SK-N-SH (cell line): Measurements from ENCODE around the gene TMEM87A. TPM values are rescaled to one million over a fixed set of nuclear protein-coding genes. Genes with fewer than 3 reads are reported as not detected.

Experiments used
- CTCF ChIA-PET: fragments of 300-600, 350-600 bp; formaldehyde crosslinking; extraction: SDS; loops from one replicate; lab custom pipeline; 2021; lab: Yijun Ruan, JAX
- POLR2A ChIA-PET: fragments of 350-600 bp; sonication (Branson Sonifier 250); formaldehyde crosslinking; extraction: SDS; loops from one replicate; lab custom pipeline; 2020; ENCODE audit warnings: antibody characterized with exemption, inconsistent platforms; lab: Yijun Ruan, JAX
- DNase-seq: peaks from one replicate; pipeline ENCODE4 v3.0.0; 2012
- H2AFZ ChIP-seq: fragments of 200-600 bp; sonication (generic); 2 replicates; pipeline ENCODE4 v1.8.1; 2016; ENCODE audit warnings: antibody characterized with exemption, mild to moderate bottlenecking, low read depth
- H3F3A ChIP-seq: fragments of 200-600 bp; sonication (generic); replicated peaks from 2 replicates; pipeline ENCODE3; 2016; ENCODE audit warnings: antibody characterized with exemption, mild to moderate bottlenecking; ENCODE audit not compliant: insufficient read depth
- H3K27ac ChIP-seq, 2 experiments: fragments of 200-500 bp in 1 of 2; fragments of 200-600 bp in 1 of 2; sonication (Bioruptor generic) in 1 of 2; sonication (generic), shearing (Covaris generic) in 1 of 2; 2 replicates each; pipeline versions ENCODE4 v1.5.1 to v1.6.1; 2014 to 2016; ENCODE audit warnings: low read depth in 2 of 2, inconsistent platforms in 1 of 2, low read length in 1 of 2, mild to moderate bottlenecking in 1 of 2, mixed read lengths in 1 of 2
- H3K27me3 ChIP-seq: fragments of 200-600 bp; sonication (generic), shearing (Covaris generic); 2 replicates; pipeline ENCODE4 v1.6.1; 2016; ENCODE audit warnings: mixed run types; ENCODE audit not compliant: insufficient read depth
- H3K36me3 ChIP-seq, 2 experiments: fragments of 200-500 bp in 1 of 2; fragments of 200-600 bp in 1 of 2; sonication (Bioruptor generic) in 1 of 2; sonication (generic) in 1 of 2; replicated peaks in 1 of 2; 2 replicates each; pipeline versions ENCODE3 to v1.5.1; 2014 to 2016; ENCODE audit warnings: low read length in 1 of 2, mild to moderate bottlenecking in 1 of 2; ENCODE audit not compliant: insufficient read depth in 2 of 2, control insufficient read depth in 1 of 2
- H3K4me1 ChIP-seq, 2 experiments: fragments of 200-500 bp in 1 of 2; fragments of 200-600 bp in 1 of 2; sonication (Bioruptor generic) in 1 of 2; sonication (generic), shearing (Covaris generic) in 1 of 2; 2 replicates each; pipeline versions ENCODE4 v1.5.1 to v1.6.1; 2014 to 2016; ENCODE audit warnings: low read depth in 1 of 2, low read length in 1 of 2, mixed run types in 1 of 2; ENCODE audit not compliant: insufficient read depth in 2 of 2, control insufficient read depth in 1 of 2
- H3K4me2 ChIP-seq: fragments of 200-600 bp; sonication (generic), shearing (Covaris generic); 2 replicates; pipeline ENCODE4 v1.6.1; 2017; ENCODE audit warnings: mixed run types
- H3K4me3 ChIP-seq, 2 experiments: fragments of 200-500 bp in 1 of 2; fragments of 200-600 bp in 1 of 2; sonication (Bioruptor generic) in 1 of 2; sonication (generic), shearing (Covaris generic) in 1 of 2; 2 replicates each; pipeline versions ENCODE4 v1.5.1 to v1.8.1; 2014 to 2016; ENCODE audit warnings: low read depth in 2 of 2, inconsistent platforms in 1 of 2, low read length in 1 of 2, mild to moderate bottlenecking in 1 of 2, mixed read lengths in 1 of 2, moderate library complexity in 1 of 2
- H3K79me2 ChIP-seq: fragments of 200-600 bp; sonication (generic); 2 replicates; pipeline ENCODE4 v1.8.1; 2017; ENCODE audit warnings: mild to moderate bottlenecking; ENCODE audit not compliant: insufficient read depth
- H3K9ac ChIP-seq: fragments of 200-600 bp; sonication (generic); 2 replicates; pipeline ENCODE4 v1.6.1; 2017; ENCODE audit warnings: mixed run types
- H3K9me2 ChIP-seq: fragments of 200-600 bp; sonication (generic); 2 replicates; pipeline ENCODE4 v1.6.1; 2017; ENCODE audit warnings: mixed run types
- H3K9me3 ChIP-seq: fragments of 200-600 bp; sonication (generic); 2 replicates; pipeline ENCODE4 v1.6.1; 2017; ENCODE audit warnings: mixed run types, mild to moderate bottlenecking, moderate library complexity
- H4K20me1 ChIP-seq: fragments of 200-600 bp; sonication (generic); 2 replicates; pipeline ENCODE4 v1.6.1; 2017; ENCODE audit warnings: mild to moderate bottlenecking, mixed run types; ENCODE audit not compliant: insufficient read depth
- CHD2 ChIP-seq: fragments of 150-350 bp; IDR thresholded peaks from 2 replicates; pipeline ENCODE4 v1.6.1; 2018; ENCODE audit warnings: low read length; ENCODE audit not compliant: partially characterized antibody
- CTCF ChIP-seq: fragments of 200-600 bp; sonication (generic); IDR thresholded peaks from 2 replicates; pipeline ENCODE4 v1.6.1; 2017; ENCODE audit warnings: antibody characterized with exemption, mild to moderate bottlenecking, moderate library complexity
- EP300 ChIP-seq, 2 experiments: IDR thresholded peaks; 2 replicates each; pipeline versions ENCODE4 v1.4.0 to v1.6.1; 2012; ENCODE audit warnings: borderline replicate concordance in 1 of 2, low read depth in 1 of 2, low read length in 1 of 2
- EZH2phosphoT487 ChIP-seq: fragments of 200-600 bp; sonication (generic); IDR thresholded peaks from 2 replicates; pipeline ENCODE4 v1.6.1; 2017; ENCODE audit warnings: low read depth, mixed run types, mild to moderate bottlenecking, antibody characterized with exemption, moderate library complexity, borderline replicate concordance
- FOXJ3 ChIP-seq: sonication (generic); formaldehyde crosslinking; IDR thresholded peaks from 2 replicates; pipeline ENCODE4 v1.5.1; 2020; ENCODE audit warnings: mild to moderate bottlenecking, missing genetic modification reagents
- FOXM1 ChIP-seq: IDR thresholded peaks from 2 replicates; pipeline ENCODE4 v1.4.0; 2012; ENCODE audit warnings: low read depth, mild to moderate bottlenecking
- GABPA ChIP-seq: IDR thresholded peaks from 2 replicates; pipeline ENCODE4 v1.4.0; 2012; ENCODE audit warnings: low read depth, mild to moderate bottlenecking
- MAX ChIP-seq: IDR thresholded peaks from 2 replicates; pipeline ENCODE4 v1.4.0; 2012; ENCODE audit warnings: low read depth
- MEF2A ChIP-seq: IDR thresholded peaks from 2 replicates; pipeline ENCODE4 v1.4.0; 2012; ENCODE audit warnings: low read depth, borderline replicate concordance
- MXI1 ChIP-seq: IDR thresholded peaks from 2 replicates; pipeline ENCODE4 v1.6.1; 2012; ENCODE audit warnings: mild to moderate bottlenecking, low read depth, low read length, improper control_type of control experiment
- NRF1 ChIP-seq: IDR thresholded peaks from 2 replicates; pipeline ENCODE4 v1.6.1; 2012; ENCODE audit warnings: low read depth, mild to moderate bottlenecking, low read length
- PBX3 ChIP-seq: IDR thresholded peaks from 2 replicates; pipeline ENCODE4; 2012
- RAD21 ChIP-seq: IDR thresholded peaks from 2 replicates; pipeline ENCODE4 v1.6.1; 2012; ENCODE audit warnings: mild to moderate bottlenecking, low read length
- RCOR1 ChIP-seq: fragments of 150-350 bp; IDR thresholded peaks from 2 replicates; pipeline ENCODE4 v1.6.1; 2017; ENCODE audit warnings: antibody characterized with exemption, low read length
- RXRA ChIP-seq: IDR thresholded peaks from 2 replicates; pipeline ENCODE4 v1.4.0; 2012; ENCODE audit warnings: low read depth, mild to moderate bottlenecking, borderline replicate concordance
- SIN3A ChIP-seq: IDR thresholded peaks from 2 replicates; pipeline ENCODE4 v1.6.1; 2012; ENCODE audit warnings: low read depth, mild to moderate bottlenecking, low read length, moderate library complexity, borderline replicate concordance
- SMC3 ChIP-seq: IDR thresholded peaks from 2 replicates; pipeline ENCODE4 v1.6.1; 2012; ENCODE audit warnings: low read depth, low read length, improper control_type of control experiment
- USF1 ChIP-seq: IDR thresholded peaks from 2 replicates; pipeline ENCODE4 v1.4.0; 2012; ENCODE audit warnings: low read depth, borderline replicate concordance
- USF2 ChIP-seq: fragments of 150-350 bp; IDR thresholded peaks from 2 replicates; pipeline ENCODE4 v1.6.1; 2017; ENCODE audit warnings: antibody characterized with exemption, low read length, low read depth, borderline replicate concordance
- ZBTB33 ChIP-seq: IDR thresholded peaks from 2 replicates; pipeline ENCODE4 v1.4.0; 2012; ENCODE audit warnings: low read depth, borderline replicate concordance
- WGBS: methylation state at CpG from one replicate; pipeline ENCODE4 v1.1.6; 2017; ENCODE audit warnings: low lambda C conversion rate; 5-methylcytosine and 5-hydroxymethylcytosine counted together
- polyA plus RNA-seq, 3 experiments: library from polyadenylated mRNA; depleted of rRNA; stranded (reverse); fragments of >200 nt; gene quantifications; 2 replicates each; pipeline ENCODE4 v1.2.3, GENCODE V29; 2012

TMEM87A gene
- polyA plus RNA-seq, 1 of the 3 experiments (the other 2 are of a cell fraction), result 20.8 TPM

GRCh38 chr15:42218953-42219592 lies 54.2 kb downstream of the TMEM87A start:
- peaks cover 7% of the 10 kb centered on the region for H3F3A ChIP-seq
- POLR2A ChIA-PET, result no interaction called here
- 0 out of 2 replicates have a peak, but pooled peaks cover 9% of the 10 kb centered on the region for H3K79me2 ChIP-seq
- H2AFZ ChIP-seq, result no peak overlapping the region
- H3K4me1 ChIP-seq, result no peaks in the 10 kb centered on the region
- H3K36me3 ChIP-seq, result peaks cover 51 to 64% of the 10 kb centered on the region in 2 experiments
- no peaks in the 10 kb centered on the region for H3K9me2 ChIP-seq
- no peaks in the 10 kb centered on the region for H3K9me3 ChIP-seq
- H3K4me2 ChIP-seq, result no peak overlapping the region
- 50% methylated on average over 2 of the region's 2 CpGs for WGBS
- H3K4me3 ChIP-seq, result no peak overlapping the region
- no peak for TF ChIP-seq FOXM1
- TF ChIP-seq CTCF, result no peak
- TF ChIP-seq NRF1, result no peak
- no peak for TF ChIP-seq GABPA
- TF ChIP-seq MXI1, result no peak
- TF ChIP-seq FOXJ3, result no peak
- no peak for TF ChIP-seq RCOR1
- TF ChIP-seq MAX, result no peak
- TF ChIP-seq SIN3A, result no peak
- no peak for TF ChIP-seq RXRA
- no peak for TF ChIP-seq MEF2A
- TF ChIP-seq SMC3, result no peak
- TF ChIP-seq ZBTB33, result no peak
- no peak for TF ChIP-seq EP300 (IDR thresholded peaks at IDR 0.05; ENCODE audit: borderline replicate concordance in 1 of 2, low read depth in 1 of 2, low read length in 1 of 2)
- TF ChIP-seq RAD21, result no peak
- no peak for TF ChIP-seq USF1
- TF ChIP-seq PBX3, result no peak
- TF ChIP-seq USF2, result no peak
- no peak for TF ChIP-seq EZH2phosphoT487
- TF ChIP-seq CHD2, result no peak
- H3K9ac ChIP-seq, result no peak overlapping the region
- DNase-seq, result no peak
- H3K27ac ChIP-seq, result no peak overlapping the region
- H4K20me1 ChIP-seq, result no peaks in the 10 kb centered on the region
- no peaks in the 10 kb centered on the region for H3K27me3 ChIP-seq
- CTCF ChIA-PET, result no interaction called here
